GM06990 (cell line): ENCODE data around the gene TMEM145.

ENCODE experiments used
- DNase-seq: peaks from one replicate; pipeline ENCODE4 v3.0.0-alpha.2; 2011; ENCODE audit not compliant: insufficient read length; ENCODE audit errors: extremely low read depth
- H3K27me3 ChIP-seq: replicated peaks from 2 replicates; pipeline ENCODE4 v1.6.0; 2011; ENCODE audit warnings: low read length; ENCODE audit not compliant: control insufficient read depth, insufficient read depth
- H3K36me3 ChIP-seq: 2 replicates; pipeline ENCODE4 v1.5.1; 2011; ENCODE audit warnings: low read length; ENCODE audit not compliant: control insufficient read depth, insufficient read depth
- H3K4me3 ChIP-seq: replicated peaks from 2 replicates; pipeline ENCODE4 v1.5.1; 2011; ENCODE audit warnings: low read depth, mild to moderate bottlenecking, control low read depth, low read length
- TF ChIP-seq, protein P1 (sequence below): IDR thresholded peaks from 2 replicates; pipeline ENCODE4 v1.5.1; 2011; ENCODE audit warnings: low read length, control low read depth, mild to moderate bottlenecking, inconsistent platforms; ENCODE audit not compliant: insufficient read depth, poor library complexity, severe bottlenecking

Gene TMEM145

DNA sequence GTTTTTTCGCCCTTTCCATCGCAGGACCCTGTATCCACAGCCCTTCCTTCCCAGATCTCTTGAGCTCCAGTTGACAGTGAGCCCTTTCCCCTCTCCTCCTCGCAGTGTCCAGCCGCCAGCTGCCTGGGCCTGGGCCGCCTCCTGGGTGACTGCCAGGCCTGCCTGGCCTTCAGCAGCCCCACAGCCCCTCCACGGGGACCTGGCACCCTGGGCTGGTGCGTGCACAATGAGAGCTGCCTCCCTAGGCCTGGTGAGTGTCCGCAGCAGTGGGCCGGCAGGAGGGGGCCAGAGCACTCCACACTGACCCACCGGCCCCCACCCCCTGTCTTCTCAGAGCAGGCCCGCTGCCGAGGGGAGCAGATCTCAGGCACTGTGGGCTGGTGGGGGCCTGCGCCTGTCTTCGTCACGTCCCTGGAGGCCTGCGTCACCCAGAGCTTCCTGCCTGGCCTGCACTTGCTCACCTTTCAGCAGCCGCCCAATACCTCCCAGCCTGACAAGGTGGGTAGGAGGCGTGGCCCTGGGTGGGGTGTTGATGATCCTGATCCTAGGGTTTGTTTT is 31.3 kb downstream of the TMEM145 start:
- TF ChIP-seq, protein P1, sequence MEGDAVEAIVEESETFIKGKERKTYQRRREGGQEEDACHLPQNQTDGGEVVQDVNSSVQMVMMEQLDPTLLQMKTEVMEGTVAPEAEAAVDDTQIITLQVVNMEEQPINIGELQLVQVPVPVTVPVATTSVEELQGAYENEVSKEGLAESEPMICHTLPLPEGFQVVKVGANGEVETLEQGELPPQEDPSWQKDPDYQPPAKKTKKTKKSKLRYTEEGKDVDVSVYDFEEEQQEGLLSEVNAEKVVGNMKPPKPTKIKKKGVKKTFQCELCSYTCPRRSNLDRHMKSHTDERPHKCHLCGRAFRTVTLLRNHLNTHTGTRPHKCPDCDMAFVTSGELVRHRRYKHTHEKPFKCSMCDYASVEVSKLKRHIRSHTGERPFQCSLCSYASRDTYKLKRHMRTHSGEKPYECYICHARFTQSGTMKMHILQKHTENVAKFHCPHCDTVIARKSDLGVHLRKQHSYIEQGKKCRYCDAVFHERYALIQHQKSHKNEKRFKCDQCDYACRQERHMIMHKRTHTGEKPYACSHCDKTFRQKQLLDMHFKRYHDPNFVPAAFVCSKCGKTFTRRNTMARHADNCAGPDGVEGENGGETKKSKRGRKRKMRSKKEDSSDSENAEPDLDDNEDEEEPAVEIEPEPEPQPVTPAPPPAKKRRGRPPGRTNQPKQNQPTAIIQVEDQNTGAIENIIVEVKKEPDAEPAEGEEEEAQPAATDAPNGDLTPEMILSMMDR, result no peak
- no peak for DNase-seq

DNA sequence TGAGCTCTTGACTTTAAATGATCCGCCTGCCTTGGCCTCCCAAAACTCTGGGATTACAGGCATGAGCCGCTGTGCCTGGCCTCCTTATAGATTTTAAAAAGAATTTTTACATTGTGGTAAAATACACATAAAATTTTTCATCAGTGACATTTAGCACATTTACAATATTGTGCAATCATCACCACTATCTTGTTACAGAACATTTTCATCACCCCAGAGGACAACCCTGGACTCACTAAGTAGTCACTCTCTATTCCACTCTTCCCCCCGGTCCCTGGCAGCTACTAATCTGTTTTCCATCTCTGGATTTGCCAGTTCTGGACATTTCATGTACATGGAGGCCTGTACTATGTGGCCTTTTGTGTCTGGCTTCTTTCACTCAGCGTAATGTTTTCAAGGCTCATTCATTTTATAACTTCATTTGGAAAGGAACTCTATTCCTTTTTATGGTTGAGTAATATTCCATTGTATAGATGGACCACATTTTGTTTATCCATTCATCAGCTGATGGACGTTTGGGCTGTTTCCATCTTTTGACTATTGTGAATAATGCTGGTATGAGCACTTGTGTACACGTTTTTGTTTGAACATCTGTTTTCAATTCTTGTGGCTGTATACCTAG is 32.2 kb downstream of the TMEM145 start:
- no peak for DNase-seq
- no peak overlapping the region for H3K4me3 ChIP-seq
- TF ChIP-seq, protein P1, result no peak
- peaks cover 3% of the 10 kb centered on the region for H3K36me3 ChIP-seq
- H3K27me3 ChIP-seq, result no peaks in the 10 kb centered on the region

More for the DNA sequence above, 31.3 kb downstream of the TMEM145 start:
- Histone ChIP-seq H3K27me3 (no peaks in the 10 kb centered on the region), H3K36me3 (peaks cover 3% of the 10 kb centered on the region), H3K4me3 (no peak overlapping the region)

DNA sequence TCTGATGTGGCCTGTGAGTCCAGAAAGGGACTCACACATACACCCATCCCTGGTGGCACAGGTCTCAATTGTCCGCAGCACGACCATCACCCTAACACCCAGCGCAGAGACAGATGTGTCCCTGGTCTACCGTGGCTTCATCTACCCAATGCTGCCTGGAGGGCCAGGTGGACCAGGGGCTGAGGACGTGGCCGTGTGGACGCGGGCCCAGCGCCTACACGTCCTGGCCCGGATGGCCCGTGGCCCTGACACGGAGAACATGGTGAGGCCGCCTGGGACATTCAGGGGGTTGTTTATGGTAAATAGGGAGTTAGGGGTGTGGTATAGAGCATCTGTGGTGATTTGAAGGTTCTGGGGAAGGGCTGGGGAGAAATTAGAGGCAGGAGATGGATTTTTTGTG is 35.1 kb downstream of the TMEM145 start:
- Histone ChIP-seq H3K27me3 (no peaks in the 10 kb centered on the region), H3K4me3 (no peak overlapping the region), H3K36me3 (no peaks in the 10 kb centered on the region; the same call in 1 of the 2 replicates)
- TF ChIP-seq, protein P1, result no peak
- no peak for DNase-seq

DNA sequence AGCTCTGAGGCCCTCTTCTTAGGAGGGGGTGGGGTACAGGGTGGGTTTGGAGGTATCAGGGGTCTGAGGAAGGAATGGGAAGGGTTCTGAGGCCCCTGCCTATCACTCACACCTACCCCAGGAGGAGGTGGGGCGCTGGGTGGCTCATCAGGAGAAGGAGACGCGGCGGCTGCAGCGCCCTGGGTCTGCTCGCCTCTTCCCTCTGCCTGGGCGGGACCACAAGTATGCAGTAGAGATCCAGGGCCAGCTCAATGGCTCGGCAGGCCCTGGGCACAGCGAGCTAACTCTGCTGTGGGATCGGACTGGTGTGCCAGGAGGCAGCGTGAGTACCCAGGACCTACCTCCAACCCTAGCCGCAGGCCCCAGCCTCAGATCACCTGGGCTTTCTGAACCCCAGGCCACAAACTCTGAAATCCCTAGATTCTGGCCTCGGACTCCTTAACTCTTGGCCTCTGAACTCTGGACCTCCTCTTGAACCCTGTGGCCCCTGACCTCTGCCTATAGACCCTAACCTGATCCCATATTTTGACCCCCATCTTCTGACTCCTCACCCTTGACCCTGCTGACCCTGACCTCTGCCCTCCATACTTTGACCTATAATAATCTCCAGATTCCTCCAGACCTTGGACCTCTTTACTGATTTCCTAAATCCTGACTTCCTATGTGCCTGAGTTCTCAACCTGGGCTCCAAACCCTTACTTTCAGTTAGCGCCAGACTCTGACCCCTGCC is 36.4 kb downstream of the TMEM145 start:
- Histone ChIP-seq H3K27me3 (no peaks in the 10 kb centered on the region), H3K4me3 (no peak overlapping the region), H3K36me3 (no peaks in the 10 kb centered on the region; the same call in 1 of the 2 replicates)
- no peak for DNase-seq
- TF ChIP-seq, protein P1, result no peak

DNA sequence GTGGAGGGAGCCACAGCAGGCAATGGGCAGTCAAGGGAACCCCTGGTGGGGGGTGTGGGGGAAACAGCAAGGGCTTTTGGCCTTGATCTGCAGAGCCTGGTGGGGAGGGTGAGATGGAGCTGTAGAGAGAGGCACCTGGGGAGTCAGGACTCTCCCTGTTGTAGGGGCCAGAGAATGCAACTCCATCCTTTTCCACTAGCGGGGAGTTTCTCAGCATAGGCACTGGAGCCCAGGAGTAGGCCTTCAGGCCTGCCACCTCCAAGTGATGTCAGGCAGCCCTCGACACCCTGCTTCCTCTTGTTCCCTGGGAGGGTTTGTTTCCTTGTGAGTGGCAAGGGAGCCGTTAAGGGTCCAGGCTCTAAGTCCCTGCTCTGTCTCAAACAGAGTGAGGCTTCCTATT is 37.3 kb downstream of the TMEM145 start:
- no peak overlapping the region for H3K4me3 ChIP-seq
- no peaks in the 10 kb centered on the region for H3K27me3 ChIP-seq
- H3K36me3 ChIP-seq, result no peaks in the 10 kb centered on the region; the same call in 1 of the 2 replicates
- TF ChIP-seq, protein P1, result no peak
- DNase-seq, result no peak
